A673 (cell line): Measurements from ENCODE around the gene POLR1G. TPM values are rescaled to one million over a fixed set of nuclear protein-coding genes. Genes with fewer than 3 reads are reported as not detected.
A peak's percentile ranks its signal among the peaks of the same experiment; 100 is the strongest.

ENCODE experiments used
- BruUV-seq: library from RNA; stranded (reverse); fragments of 400-500 nt; replicated peaks from 2 replicates; lab custom pipeline; 2021; lab: Mats Ljungman, UMichigan
- CTCF ChIA-PET: fragments of 300-600 bp; sonication (Branson Sonifier 250); formaldehyde crosslinking; loops from one replicate; lab custom pipeline; 2022; ENCODE audit warnings: antibody characterized with exemption; lab: Charles Lee
- POLR2A ChIA-PET: fragments of 300-600 bp; sonication (Branson Sonifier 250); formaldehyde crosslinking; loops from one replicate; lab custom pipeline; 2022; ENCODE audit warnings: antibody characterized with exemption; ENCODE audit not compliant: low non-redundant PET; lab: Charles Lee
- DNase-seq: peaks from one replicate; pipeline ENCODE4 v3.0.0-alpha.2; 2015; ENCODE audit warnings: low spot score
- H3K27ac ChIP-seq: fragments of 200-600 bp; sonication (generic); 2 replicates; pipeline ENCODE4 v1.5.1; 2016; ENCODE audit warnings: mixed run types, low read depth, mild to moderate bottlenecking, mixed read lengths, antibody characterized with exemption, low read length; ENCODE audit not compliant: poor library complexity, severe bottlenecking
- H3K27me3 ChIP-seq: fragments of 200-600 bp; sonication (generic); replicated peaks from 2 replicates; pipeline ENCODE4 v1.6.1; 2017; ENCODE audit warnings: mixed run types, low read depth, mild to moderate bottlenecking, mixed read lengths, antibody characterized with exemption, low read length; ENCODE audit not compliant: insufficient read depth, poor library complexity
- H3K36me3 ChIP-seq: fragments of 200-600 bp; sonication (generic); 2 replicates; pipeline ENCODE4 v1.6.1; 2016; ENCODE audit warnings: mixed run types, mild to moderate bottlenecking, mixed read lengths, antibody characterized with exemption, low read length; ENCODE audit not compliant: insufficient read depth, poor library complexity, severe bottlenecking
- H3K4me1 ChIP-seq: fragments of 200-600 bp; sonication (generic); 2 replicates; pipeline ENCODE4 v1.6.1; 2017; ENCODE audit warnings: mixed run types, mild to moderate bottlenecking, mixed read lengths, antibody characterized with exemption, low read length; ENCODE audit not compliant: insufficient read depth, poor library complexity, severe bottlenecking
- H3K4me3 ChIP-seq: fragments of 200-600 bp; sonication (generic); 2 replicates; pipeline ENCODE4 v1.5.1; 2016; ENCODE audit warnings: low read depth, mixed run types, mild to moderate bottlenecking, mixed read lengths, low read length; ENCODE audit not compliant: poor library complexity, severe bottlenecking
- H3K9me3 ChIP-seq: fragments of 200-600 bp; sonication (generic); 2 replicates; pipeline ENCODE4 v1.6.1; 2016; ENCODE audit warnings: mixed run types, low read depth, mild to moderate bottlenecking, mixed read lengths, antibody characterized with exemption, low read length; ENCODE audit not compliant: poor library complexity, severe bottlenecking
- CTCF ChIP-seq: fragments of 300-800, 200-600 bp; sonication (generic); conservative IDR thresholded peaks from 2 replicates; pipeline ENCODE4 v1.5.1; 2017; ENCODE audit warnings: low read depth, mild to moderate bottlenecking, antibody characterized with exemption, low read length, moderate library complexity, mixed read lengths
- EZH2 ChIP-seq: fragments of 200-600 bp; sonication (generic); IDR thresholded peaks from 2 replicates; pipeline ENCODE4 v1.6.1; 2017; ENCODE audit warnings: borderline replicate concordance, low read depth, mild to moderate bottlenecking, mixed read lengths, antibody characterized with exemption, low read length; ENCODE audit not compliant: poor library complexity, severe bottlenecking
- intact Hi-C: fragments of 100-400 bp; cut with micrococcal nuclease; formaldehyde crosslinking; loops from one replicate; pipeline ENCODE4 v1.10.0; 2022; ENCODE audit not compliant: unreplicated experiment
- total RNA-seq: library from RNA; stranded (reverse); gene quantifications from 2 replicates; pipeline ENCODE4 v1.2.3, GENCODE V29; 2021

POLR1G gene
- total RNA-seq, 1 experiment from 2014 or later = 30.1 TPM

GRCh38 chr19:45403272-45403671 is 3.2 kb upstream of the POLR1G start:
- no peak overlapping the region for H3K27ac ChIP-seq

GRCh38 chr19:45403781-45404556 is 2.5 kb upstream of the POLR1G start:
- H3K36me3 ChIP-seq = no peaks in the 10 kb centered on the region
- intact Hi-C loops = no loop called here
- no peaks in the 10 kb centered on the region for H3K9me3 ChIP-seq
- ChIA-PET POLR2A (no interaction called here), CTCF (interaction anchor here (0.5 to 1.2 kb wide), 3 partner anchors 13 to 75 kb away, joined by 3 to 5 read pairs (median 5); no protein-coding TSS in a partner anchor)
- peak; percentile 48 for DNase-seq
- H3K4me1 ChIP-seq = peaks cover 10% of the 10 kb centered on the region
- peak overlapping the region; percentile 68 for H3K4me3 ChIP-seq
- BruUV-seq = no TSS peak
- no peaks in the 10 kb centered on the region for H3K27me3 ChIP-seq
- TF ChIP-seq CTCF (peak; percentile 52), EZH2 (no peak)
- H3K27ac ChIP-seq = no peak overlapping the region

More at GRCh38 chr19:45403272-45403671, 3.2 kb upstream of the POLR1G start:
- BruUV-seq = no TSS peak
- Histone ChIP-seq H3K4me3 (no peak overlapping the region), H3K27me3 (no peaks in the 10 kb centered on the region), H3K4me1 (peaks cover 12% of the 10 kb centered on the region), H3K9me3 (no peaks in the 10 kb centered on the region), H3K36me3 (no peaks in the 10 kb centered on the region)
- TF ChIP-seq EZH2 (no peak), CTCF (no peak)
- DNase-seq = no peak
- CTCF ChIA-PET = interaction anchor here (1.2 kb wide), 1 partner anchor 12 kb away, joined by 5 read pairs; no protein-coding TSS in a partner anchor
- POLR2A ChIA-PET = no interaction called here
- intact Hi-C loops = no loop called here

GRCh38 chr19:45404557-45405434 is 1.6 kb upstream of the POLR1G start, which contains the start of gene PPP1R13L:
PPP1R13L (minus strand) TSS chr19:45405069; CDS start chr19:45398318, 6,751 bp downstream.
- Histone ChIP-seq H3K4me1 (peaks cover 10% of the 10 kb centered on the region), H3K9me3 (no peaks in the 10 kb centered on the region), H3K27ac (peak within 1 kb of the TSS; percentile 96), H3K4me3 (peak within 1 kb of the TSS; percentile 68), H3K36me3 (no peaks in the 10 kb centered on the region), H3K27me3 (no peaks in the 10 kb centered on the region)
- ChIA-PET CTCF (interaction anchor here (0.5 to 1.2 kb wide), 4 partner anchors 14 to 74 kb away, joined by 3 to 5 read pairs (median 4); no protein-coding TSS in a partner anchor), POLR2A (no interaction called here)
- TF ChIP-seq EZH2 (no peak), CTCF (no peak)
- no TSS peak for BruUV-seq
- intact Hi-C loops = no loop called here
- peak; percentile 67 for DNase-seq
